Measurements from ENCODE around the gene MTCL1. TPM values are rescaled to one million over a fixed set of nuclear protein-coding genes. Genes with fewer than 3 reads are reported as not detected.

MTCL1 gene
- total RNA-seq, result 50.5 and 52.6 TPM in 2 replicates

DNA sequence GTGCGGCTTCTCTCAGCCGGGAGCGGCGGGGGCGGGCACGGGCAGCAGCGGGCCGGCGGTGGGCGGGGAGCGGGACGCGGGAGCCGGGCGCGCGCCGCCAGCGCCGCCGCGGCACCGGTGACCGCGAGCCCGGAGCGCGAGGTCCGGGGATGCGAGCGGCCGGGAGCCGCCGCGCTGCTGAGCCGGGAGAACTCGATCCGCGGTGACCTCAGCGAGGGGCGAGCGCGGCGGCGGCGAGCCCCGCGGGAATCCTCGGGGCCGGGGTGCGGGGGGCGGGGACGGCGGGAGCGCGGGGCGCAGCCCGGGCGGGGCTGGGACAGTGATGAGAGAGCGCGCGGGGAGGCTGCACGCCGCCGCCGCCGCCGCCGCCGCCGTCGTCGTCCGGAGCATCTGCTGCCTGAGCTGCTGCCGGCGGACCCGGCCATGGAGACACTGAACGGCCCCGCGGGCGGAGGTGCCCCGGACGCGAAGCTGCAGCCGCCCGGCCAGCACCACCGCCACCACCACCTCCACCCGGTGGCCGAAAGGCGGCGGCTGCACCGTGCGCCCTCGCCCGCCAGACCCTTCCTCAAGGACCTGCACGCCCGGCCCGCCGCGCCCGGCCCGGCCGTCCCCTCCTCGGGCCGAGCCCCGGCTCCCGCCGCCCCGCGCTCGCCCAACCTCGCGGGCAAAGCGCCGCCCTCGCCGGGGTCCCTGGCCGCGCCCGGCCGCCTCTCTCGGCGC, at the start of gene MTCL1:
TSS of gene MTCL1 (plus strand) at position 319 of the 723 bp plus-strand sequence. CDS start at position 424, 105 bp downstream.
- Histone ChIP-seq H3K4me3 (ENCODE audit: low read depth, low read length) (peak within 1 kb of the TSS; percentile 62), H3K36me3 (ENCODE audit: control insufficient read depth, insufficient read depth, low read length) (peaks cover 3% of the 10 kb centered on the region)
- DNase-seq (ENCODE audit: low read depth), result no peak

GRCh38 chr18:8656232-8656631, 49.1 kb upstream of the MTCL1 start:
- TF ChIP-seq CTCF (IDR thresholded peaks at IDR 0.05; ENCODE audit: insufficient read depth, low read length, poor library complexity, severe bottlenecking), result no peak
- Histone ChIP-seq H3K27me3 (ENCODE audit: control insufficient read depth, insufficient read depth, low read length) (no peaks in the 10 kb centered on the region), H3K36me3 (ENCODE audit: control insufficient read depth, insufficient read depth, low read length) (no peaks in the 10 kb centered on the region), H3K4me3 (ENCODE audit: low read depth, low read length) (no peak overlapping the region)
- DNase-seq (ENCODE audit: low read depth), result no peak

More for the DNA sequence above, at the start of gene MTCL1:
- no peak for TF ChIP-seq CTCF (IDR thresholded peaks at IDR 0.05; ENCODE audit: insufficient read depth, low read length, poor library complexity, severe bottlenecking)
- H3K27me3 ChIP-seq (ENCODE audit: control insufficient read depth, insufficient read depth, low read length), result no peaks in the 10 kb centered on the region

GRCh38 chr18:8657050-8657820, 48.1 kb upstream of the MTCL1 start:
- Histone ChIP-seq H3K4me3 (ENCODE audit: low read depth, low read length) (no peak overlapping the region), H3K36me3 (ENCODE audit: control insufficient read depth, insufficient read depth, low read length) (no peaks in the 10 kb centered on the region), H3K27me3 (ENCODE audit: control insufficient read depth, insufficient read depth, low read length) (no peaks in the 10 kb centered on the region)
- TF ChIP-seq CTCF (IDR thresholded peaks at IDR 0.05; ENCODE audit: insufficient read depth, low read length, poor library complexity, severe bottlenecking), result no peak
- DNase-seq (ENCODE audit: low read depth), result no peak

- Histone ChIP-seq H3K4me3 (ENCODE audit: low read depth, low read length) (no peak overlapping the region), H3K27me3 (ENCODE audit: control insufficient read depth, insufficient read depth, low read length) (no peaks in the 10 kb centered on the region), H3K36me3 (ENCODE audit: control insufficient read depth, insufficient read depth, low read length) (no peaks in the 10 kb centered on the region)
- no peak for DNase-seq (ENCODE audit: low read depth)
- TF ChIP-seq CTCF (IDR thresholded peaks at IDR 0.05; ENCODE audit: insufficient read depth, low read length, poor library complexity, severe bottlenecking), result no peak
These were observed 47.4 kb upstream of the MTCL1 start for GRCh38 chr18:8657873-8658470.

DNA sequence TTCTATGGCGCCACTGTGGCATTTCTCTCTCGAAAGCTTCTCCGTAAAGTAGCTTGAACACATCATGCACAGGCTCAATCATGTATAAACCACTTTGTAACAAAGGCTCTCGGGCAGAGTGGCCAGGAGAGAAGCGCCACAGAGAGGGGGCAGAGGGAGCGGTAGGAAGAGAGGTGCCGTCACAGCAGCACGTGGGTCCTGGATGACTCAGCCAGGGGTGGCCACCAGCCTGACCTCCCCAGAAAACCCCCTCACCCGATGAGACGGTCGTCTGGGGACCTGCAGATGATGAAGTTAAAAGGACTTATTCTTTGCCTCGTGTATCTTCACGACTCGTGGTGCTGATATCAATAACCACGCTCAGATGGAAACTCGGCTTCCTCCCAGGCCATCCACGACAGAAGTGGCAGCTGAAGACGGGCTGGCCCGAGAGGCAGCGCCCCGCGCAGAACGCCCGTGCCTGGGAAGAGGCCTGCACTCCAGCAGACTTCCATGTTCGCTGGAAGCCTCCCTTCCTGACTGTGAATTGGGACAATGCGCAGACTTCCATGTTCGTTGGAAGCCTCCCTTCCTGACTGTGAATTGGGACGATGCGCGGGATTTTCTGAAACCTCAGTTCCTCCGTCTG, 46.4 kb upstream of the MTCL1 start:
- no peak for TF ChIP-seq CTCF (IDR thresholded peaks at IDR 0.05; ENCODE audit: insufficient read depth, low read length, poor library complexity, severe bottlenecking)
- no peak for DNase-seq (ENCODE audit: low read depth)
- Histone ChIP-seq H3K36me3 (ENCODE audit: control insufficient read depth, insufficient read depth, low read length) (no peaks in the 10 kb centered on the region), H3K27me3 (ENCODE audit: control insufficient read depth, insufficient read depth, low read length) (no peaks in the 10 kb centered on the region), H3K4me3 (ENCODE audit: low read depth, low read length) (no peak overlapping the region)
